ENCODE measurements around the gene MACROH2A1.

Gene MACROH2A1

DNA sequence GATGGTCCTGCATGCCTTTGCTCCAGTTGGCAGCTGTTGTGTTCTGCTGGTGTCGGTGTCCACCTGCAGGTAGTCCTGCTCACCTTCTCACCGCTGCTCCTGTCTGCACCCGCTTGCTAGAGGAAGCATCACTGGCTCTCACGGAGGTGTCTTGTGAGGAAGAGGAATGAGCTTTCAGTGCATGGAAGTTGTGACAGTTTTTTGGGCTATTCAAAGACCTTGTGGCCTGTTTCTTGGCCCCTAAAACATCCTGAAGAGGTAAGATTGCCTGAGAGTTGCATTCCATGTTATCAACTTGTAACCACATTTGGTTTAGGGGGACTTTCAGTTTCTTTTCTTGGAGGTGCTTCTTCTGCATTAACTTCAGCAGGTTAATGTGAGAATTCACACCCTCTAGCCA lies 85.6 kb downstream of the MACROH2A1 start:
- no peak for DNase-seq

DNA sequence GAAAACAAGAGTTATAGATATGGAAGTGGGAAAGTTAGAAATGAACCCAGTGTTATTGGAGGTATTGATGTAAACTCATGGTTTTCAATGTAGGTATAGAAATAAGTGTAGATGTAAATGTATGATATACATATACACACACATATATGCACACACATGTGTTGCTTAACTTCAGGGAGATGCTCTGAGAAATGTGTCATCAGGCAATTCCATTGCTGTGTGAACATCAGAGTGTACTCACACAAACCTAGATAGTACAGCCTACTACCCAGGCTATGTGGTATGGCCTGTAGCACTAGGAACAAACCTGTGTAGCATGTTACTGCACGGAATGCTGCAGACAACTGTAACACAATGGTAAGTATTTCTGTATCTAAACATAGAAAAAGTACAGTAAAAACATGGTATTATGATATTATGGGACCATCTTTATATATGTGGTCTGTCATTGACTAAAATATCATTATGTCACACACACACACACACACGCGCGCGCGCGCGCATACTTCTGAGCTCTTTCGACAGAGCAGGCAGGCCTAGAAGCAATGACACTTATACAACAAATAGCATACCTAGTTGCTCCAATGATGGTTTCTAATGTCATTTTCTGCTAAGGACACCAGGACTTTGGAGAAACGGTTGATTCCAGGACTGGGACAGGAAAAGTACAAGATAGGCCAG lies 86.6 kb downstream of the MACROH2A1 start:
- no peak for DNase-seq

DNA sequence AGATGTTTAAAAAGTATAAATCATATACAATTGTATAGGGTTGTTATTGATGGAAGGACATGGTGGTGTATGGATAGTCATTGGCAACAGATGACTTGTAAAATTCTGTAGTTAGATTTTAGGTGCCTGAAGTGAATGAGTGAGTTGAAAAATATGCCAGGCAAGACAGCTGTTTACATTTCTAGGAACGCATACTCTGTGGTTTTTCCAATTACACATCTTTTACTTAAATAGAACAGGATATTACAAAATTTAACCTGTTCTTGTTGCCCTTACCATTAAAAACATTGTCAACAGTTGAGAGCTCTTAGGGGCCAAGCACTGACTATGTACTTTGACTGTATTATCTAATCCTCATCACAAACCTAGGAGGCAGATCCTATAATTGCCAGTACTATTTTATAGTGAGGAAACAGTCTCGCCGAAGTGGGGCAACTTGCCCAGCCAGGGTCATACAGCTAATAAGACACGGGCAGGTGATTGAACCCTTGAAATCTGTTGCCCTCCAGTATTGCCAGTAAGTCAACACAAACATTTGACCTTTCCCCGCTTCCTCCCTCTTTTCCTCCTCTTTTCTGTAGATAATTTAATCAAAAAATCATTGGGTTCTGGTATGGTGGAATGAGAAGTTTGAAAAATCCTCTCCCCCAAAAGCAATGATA lies 88.6 kb downstream of the MACROH2A1 start:
- DNase-seq, result peak in 1 of 2 donors; percentile 21

DNA sequence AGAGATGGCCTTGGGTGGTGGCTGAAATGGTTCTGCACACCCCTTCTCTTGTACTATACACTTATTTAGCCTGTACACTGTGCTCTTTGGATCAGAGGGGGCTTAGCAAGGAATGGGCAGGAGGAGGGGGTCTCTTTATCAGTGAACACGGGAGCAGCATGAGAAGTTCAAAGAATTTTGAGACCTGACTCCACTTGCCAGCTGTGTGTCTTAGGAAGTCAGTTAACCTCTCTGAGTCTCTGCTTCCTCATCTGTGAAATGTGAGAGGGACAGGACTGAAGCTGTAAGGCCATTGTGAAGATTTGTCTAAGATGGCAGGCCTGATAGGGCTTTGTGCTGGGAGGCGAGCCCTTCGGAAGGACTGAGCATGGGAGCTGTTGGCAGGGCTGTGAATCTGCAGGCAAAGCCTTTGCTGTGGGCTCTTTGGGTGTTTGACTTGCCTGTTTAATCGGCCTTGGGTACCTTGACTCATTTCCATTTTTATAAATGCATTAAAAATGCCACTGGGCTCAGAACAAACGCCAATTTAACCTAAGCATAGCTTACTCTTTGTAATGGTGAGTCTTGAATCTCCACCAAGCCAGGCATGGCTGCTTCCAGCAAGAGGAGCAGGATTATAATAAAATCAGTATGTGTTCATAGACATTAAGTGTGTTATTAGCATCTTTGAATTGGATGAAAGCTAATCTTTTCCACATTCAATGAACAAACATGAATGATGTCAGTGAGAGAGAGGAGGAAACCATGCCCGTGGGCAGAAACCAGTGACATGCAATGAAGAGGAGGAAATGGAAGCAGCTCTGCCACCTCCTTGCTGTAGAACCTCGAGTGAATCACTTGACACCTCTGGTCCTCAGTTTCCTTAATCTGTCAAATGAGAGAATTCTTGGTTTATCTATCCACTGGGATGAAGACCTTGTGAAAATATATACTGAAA lies 89.4 kb downstream of the MACROH2A1 start:
- DNase-seq, result peak; percentile 18 to 57

DNA sequence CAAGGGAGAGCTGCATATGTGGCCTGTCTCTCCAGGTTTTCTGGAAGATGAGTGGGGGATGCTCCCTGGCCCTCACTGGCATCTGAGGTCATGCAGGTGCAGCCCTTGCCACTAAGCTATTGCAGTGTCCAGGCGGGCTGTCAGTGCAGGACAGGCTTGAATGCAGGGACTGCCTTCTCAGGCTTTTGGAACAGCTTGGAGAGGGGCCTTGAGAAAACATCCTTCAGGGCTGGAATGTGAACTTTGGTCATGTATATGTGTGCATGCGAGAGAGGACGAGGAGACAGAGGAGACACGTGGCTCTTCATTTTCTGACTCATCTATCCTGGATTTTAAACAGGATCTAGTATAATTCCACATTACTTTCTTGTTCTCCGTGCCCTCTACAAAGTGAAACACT lies 90.3 kb downstream of the MACROH2A1 start:
- no peak for DNase-seq

DNA sequence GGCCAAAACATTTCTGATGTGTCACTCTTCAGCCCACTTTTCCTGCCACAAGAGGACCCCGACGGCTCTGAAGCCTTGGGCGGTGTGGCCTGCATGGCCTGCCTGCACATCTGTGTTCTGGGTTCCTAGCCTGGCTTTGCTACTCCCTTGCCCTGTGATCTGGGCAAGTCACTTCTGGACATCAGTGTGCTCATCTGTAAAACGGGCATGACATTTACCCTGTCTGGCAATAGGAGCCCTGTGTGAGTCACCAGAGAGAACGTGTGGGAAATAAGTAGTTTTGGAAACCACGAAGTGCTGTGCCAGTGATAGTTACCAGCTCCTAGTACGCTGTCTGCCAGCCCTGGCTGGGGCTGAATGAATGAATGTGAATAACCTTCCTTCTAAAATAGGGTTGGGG lies 90.8 kb downstream of the MACROH2A1 start:
- no peak for DNase-seq

DNA sequence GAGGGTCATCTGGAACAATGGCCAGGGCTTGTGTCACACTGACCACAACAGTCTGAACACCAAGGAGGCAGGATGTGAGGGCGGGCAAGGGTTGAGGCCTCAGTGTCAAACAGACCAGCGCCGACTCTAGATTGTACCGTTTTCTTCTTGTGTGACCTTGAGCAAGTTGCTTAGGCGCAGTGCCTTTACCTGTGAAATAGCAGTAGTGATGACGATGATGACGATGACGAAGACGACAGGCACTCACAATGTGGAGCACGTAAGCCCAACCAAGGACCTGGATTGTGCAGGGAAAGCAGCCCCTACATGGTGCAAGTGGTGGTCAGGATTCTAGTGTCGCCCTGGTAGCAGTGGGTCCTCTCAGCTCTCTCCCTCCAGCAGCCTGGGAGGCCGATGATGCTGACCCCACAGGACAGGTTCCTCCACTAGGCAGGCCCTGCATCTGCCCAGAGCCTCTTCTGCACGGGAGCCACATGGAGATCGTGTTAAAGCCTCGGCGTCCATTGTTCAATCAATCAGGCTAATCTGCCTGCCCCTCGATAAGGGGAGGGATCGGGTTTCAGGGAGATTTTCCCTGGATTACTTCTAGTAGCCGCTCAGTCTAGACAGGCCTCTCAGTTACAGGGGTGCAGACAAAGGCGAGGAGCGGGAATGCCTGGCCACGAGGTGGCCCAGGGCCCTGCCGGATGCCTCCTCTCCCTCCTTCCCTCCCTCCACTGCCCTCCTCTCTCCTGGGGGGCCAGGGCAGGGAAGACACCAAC lies 91.7 kb downstream of the MACROH2A1 start:
- DNase-seq, result no peak

DNA sequence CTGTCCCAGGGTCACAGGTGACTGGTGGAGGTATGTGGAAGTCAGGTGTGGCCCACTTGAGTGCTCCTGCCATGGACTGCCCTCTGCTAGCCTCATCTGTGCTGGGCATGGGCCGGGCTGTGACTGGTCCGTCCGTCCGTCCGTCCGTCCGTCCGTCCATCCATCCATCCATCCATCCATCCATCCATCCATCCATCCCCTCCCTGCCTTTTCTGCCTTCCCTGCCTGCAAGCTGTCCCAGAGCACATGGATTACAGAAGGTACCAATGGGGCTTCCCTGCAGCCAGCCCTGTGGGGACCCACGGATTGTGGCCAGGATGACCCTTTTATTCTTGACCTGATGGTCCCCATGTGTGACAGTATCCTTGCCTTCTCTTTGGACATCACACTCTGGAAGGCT lies 92.5 kb downstream of the MACROH2A1 start:
- DNase-seq, result no peak

DNA sequence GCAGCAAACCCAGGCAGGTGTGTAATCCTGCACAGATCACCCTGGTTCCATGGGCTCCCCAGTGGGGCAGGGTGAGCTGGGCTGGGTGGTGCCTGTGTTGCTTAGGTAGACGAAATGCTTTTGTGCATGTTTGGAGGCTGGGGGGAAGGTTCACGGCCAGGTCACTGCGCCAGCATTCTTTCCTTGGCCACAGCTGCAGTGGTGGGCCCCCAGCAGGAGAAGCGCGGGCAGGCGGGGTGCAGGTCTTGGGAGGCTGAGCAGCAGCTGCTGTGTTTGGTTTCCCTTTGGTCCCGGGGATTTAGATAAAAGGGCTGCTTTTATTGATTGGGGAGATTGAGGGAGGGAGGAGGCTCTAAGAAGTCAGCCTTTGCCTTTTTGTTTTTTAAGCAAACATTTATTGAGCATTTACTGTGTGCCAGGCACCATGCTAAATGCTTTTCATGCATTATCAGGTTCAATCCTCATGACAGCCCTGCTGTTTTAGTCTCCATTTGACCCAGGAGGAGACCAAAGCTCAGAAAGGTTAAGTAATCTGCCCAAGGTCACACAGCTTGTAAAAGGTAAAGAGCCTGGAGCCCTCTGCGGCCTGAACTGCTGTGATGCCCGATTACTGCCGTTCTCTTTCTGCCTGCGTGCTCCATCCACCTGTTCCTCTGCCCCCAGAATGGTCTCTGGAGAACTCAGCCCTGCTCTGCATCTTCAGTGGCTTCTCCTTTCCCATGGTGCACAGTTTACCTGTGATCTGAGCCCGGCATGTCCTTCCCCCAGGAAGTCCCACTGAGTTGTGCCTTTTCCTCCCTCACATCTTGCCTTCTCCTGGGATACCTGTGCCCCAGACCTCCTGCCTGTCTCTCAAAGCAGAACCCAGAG lies 94.4 kb downstream of the MACROH2A1 start:
- DNase-seq, result no peak

DNA sequence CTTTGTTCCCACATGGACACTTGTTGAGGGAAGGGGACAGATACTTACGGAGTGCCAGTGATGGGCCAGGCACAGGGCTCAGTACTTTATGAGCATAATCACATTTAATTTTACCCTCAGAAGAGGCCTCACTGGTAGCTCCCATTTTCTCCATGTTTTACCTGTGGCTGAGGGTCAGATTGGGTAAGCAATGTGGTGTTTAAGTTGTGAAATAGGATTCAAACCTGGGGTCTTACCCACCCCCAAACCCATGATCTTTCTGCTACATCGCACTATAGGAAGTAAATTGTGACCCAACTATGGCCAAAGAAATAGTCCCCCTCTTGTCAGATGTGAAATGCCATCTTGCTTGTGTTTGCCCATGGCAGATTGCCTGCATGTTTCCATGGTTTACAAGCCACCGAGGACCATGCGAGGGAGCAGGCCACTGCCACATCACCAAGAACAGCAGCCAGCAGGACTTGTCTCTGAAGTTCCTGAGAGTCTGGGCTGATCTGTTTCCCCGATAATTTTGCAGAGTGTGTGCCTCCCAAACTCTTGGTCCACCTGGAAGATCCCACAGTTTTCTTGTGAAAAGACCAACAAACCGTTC lies 95.4 kb downstream of the MACROH2A1 start:
- DNase-seq, result no peak

DNA sequence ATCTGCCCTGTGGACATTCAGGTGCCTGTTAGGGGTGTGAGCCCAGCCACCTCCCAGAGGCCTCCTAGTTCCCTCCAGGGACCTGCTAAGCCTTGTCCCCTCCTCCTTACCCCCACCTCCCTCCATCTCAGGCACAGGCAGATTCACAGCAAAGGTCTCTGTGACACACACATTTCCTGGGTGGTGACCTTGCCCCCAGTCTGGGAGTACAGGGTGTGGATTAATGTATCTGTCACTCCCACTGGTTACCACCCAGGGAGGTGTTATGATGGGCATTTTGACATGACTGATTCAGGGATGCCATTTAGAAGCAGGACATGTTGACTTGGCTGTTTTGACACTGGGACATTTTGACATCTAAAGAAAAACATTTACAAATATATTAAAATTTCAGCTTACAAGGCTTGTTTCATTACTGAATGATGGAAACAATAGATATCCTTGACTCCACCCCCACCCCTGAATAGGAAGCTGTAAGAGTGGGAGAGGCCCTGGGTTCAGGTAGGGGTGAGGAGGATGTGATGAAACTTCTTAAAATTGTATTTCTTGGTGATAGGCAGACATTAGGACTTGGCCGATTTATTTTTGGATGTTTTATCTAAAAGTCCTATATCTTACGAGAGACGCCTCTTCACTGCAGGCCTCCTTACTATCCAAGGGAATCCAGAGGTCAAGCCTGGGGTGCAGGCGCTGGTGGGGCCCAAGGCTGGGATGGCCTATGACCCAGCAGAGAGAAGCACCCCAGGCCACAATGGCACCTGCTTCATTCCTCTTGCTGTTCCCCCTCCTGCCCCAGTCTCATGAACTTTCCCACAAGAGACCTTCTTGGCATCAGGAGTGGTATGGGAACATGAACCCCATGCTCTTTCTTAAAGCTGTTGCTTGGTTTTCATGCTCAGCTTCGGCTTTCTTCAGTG lies 101.9 kb downstream of the MACROH2A1 start:
- DNase-seq, result no peak

DNA sequence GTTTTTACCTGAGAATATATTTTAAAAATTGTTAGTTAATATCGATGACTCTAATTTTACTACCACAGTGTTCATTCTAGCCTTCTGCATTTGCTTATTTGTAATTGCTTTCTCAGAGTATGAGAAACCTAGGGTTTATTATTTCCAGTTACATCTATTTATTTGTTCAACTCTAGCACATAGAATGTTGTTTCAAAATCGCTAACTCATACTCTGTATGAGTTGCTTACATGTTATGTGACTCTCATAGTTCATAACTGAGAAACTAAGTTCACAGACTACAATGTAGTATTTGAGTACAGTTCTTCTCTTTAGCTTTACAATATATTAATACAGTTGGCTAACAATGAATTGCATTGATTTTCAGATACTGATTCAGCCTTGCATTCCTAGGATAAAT lies 103.2 kb downstream of the MACROH2A1 start:
- DNase-seq, result no peak

DNA sequence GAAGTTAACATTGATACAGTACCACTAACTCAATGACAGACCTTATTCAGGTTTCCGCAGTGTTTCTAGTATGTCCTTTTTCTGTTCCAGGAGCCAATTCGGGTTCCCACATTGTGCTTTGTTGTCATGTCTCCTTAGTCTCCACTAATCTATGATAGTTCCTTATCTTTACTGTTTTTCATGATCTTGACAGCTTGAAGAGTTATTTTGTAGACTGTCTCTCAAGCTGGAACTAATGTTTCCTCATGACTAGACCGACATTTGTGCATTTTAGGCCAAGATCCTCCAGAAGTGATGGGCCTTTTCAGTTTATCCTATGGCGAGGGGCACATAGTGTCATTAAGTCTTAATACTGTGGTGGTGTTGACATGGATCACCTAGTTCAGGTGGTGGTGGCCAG lies 104.2 kb downstream of the MACROH2A1 start:
- no peak for DNase-seq

DNA sequence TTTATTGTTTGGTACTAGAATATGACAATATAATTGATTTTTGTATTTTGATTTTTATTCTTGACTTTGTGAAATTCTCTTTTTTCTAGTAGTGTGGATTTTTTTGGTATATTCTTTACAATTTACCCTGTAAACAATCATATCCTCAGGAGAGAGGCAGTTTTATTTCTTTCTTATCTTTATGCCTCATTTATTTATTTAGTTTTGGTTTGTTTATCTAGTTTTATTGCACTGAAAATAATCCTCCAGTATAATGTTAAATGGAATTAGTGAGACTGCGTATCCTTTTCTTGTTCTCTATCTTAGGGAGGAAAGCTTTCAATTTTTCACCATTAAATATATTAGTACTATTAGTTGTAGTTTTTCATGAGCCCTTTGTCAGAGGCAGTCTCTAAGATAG lies 109.4 kb downstream of the MACROH2A1 start:
- no peak for DNase-seq

DNA sequence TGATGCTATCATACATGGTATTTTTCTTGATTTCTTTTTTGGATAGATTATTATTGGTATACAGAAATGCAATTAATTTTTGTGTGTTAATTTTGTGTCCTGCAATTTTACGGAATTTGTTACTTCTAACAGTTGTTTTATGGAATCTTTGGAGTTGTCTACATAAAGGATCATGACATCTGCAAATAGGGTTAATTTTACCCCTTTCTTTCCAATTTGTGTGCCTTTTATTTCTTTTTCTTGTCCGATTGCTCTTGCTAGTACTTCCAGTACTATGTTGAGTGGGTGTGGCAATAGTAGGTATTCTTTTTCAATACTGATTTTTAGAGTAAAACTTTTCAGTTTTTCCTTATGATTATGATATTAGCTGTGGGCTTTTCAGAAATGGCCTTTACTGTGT lies 111.5 kb downstream of the MACROH2A1 start:
- DNase-seq, result no peak

Data from inflammatory macrophage (primary cell).